GM21360 (cell line): Measurements from ENCODE around the gene HYDIN.
"Not testable (repeated sequence)": the region's sequence is repeated elsewhere in the genome, so short reads cannot be mapped to it uniquely, and the experiment has no call there.

Source experiments
- ATAC-seq: cut with Tn5 transposase; IDR thresholded peaks from one replicate; pipeline ENCODE4 v1.9.1; 2021; ENCODE audit warnings: mild to moderate bottlenecking, moderate library complexity; ENCODE audit not compliant: unreplicated experiment

Gene HYDIN

DNA sequence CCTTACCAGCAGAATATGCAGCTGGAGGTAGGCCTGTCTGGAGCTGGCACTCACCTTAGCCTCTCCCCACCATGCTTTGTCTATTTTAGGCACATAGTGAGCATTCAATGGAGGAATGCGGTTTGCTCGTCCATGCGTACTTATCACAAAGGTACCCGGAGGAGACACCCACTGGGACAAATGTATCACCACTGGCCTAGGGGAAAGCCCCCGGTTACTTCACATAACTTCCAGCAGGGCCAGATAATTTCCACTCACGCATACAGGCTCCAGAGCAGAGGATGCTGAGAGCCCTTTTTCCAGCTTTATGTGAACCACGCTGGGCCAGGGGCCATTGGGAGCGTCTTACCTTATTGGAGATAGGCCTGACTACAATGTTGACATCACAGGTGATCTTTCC is 348.2 kb downstream of the HYDIN start:
- not testable (repeated sequence) for ATAC-seq

DNA sequence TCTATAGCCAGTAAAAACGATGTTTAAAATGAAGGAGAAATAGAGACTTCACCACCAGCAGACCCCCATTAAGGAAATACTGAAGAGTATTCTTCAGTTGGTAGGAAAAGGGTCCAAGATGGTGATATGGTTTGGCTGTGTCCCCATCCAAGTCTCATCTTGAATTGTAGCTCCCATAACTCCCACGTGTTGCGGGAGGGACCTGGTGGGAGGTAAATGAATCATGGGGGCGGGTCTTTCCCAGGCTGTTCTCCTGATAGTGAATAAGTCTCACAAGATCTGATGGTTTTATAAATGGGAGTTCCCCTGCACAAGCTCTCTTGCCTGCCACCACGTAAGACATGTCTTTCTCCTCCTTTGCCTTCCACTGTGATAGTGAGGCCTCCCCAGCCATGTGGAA is 352.6 kb downstream of the HYDIN start:
- ATAC-seq: not testable (repeated sequence)

DNA sequence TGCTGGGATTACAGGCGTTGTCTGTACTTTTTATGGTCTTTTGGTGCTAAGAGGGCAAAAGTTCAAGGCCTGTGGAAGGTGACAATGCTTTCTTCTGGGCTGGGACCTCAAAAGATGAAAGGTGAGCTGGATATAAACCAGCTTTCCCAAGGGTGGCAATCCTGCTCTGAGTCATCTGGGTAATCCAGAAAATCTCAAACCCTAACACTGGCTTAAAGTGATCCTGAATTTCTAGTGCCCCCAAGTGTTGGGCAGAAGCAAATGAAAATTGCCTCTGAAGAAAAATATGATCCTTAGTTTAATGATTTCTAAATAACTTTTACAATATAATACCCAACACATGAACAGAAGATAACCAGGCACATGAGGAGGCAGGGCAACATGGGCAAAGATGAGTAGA is 354.1 kb downstream of the HYDIN start:
- not testable (repeated sequence) for ATAC-seq

DNA sequence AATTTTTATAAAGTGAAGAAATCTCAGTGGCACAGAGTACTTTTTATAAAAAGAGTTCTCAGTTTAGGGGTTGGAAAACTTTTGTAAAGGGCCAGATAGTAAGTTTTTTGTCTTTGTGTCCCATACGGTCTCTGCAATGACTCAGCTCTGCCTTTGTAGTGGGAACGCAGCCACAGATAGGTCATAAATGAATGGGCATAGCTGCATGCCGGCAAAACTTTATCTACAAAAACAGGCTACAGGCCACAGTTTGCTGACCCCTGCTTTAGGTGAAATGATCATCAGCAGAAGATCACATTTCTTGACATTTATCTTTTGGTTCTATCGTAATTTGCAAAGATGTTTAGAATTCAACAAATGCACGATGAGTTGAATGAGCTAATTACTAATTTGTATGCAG is 365.8 kb downstream of the HYDIN start:
- not testable (repeated sequence) for ATAC-seq

DNA sequence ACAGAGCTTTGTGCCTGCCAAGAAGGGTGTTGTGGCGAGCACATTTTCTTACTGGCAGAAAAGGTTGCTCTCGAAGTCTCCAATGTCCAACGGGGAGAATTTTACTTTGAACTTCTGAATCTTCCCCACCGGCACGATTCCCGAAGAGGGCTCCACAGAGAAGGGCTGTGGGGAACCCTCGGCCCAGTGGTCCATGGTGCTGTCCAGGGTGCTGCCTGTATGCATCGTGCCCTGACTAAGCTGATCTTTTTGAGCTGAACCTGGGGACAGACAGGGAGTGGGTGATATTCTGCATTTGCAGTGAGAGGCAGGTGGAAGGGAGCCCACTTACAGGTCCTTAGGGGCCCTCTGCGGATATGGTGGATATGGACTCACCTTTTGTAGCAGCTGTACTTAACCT is 368.5 kb downstream of the HYDIN start:
- ATAC-seq: not testable (repeated sequence)

GRCh38 chr16:70851299-70851698 is 379.2 kb downstream of the HYDIN start:
- not testable (repeated sequence) for ATAC-seq

DNA sequence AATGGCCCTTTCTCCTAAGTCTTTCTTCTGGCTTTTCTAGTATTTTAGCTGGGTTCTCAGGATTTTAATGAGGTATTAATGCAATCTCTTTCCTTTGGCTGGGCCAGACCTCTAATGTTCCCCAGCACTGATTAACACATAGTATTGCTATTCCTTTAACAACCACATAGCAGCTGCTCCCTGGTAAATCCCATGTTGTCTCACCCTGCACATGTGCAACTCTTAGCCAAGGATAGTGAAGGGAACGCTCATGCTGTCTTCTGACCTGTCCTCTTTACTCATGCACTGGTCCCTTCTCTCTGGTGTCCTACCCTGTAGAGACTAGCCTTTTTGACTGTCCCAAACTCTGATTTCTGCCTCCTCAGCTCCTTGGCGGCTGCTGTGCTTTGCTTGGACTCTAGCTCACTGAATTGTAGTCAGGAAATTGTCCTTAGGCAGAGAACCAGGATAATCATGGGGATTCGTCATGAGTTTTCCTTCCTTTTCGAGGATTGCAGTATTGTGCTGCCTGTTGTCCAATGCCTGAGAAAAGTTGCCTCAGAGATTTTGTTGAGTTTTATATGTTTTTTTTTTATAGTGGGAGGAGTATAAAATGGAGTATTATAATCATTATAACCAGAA is 406.9 kb downstream of the HYDIN start:
- not testable (repeated sequence) for ATAC-seq

DNA sequence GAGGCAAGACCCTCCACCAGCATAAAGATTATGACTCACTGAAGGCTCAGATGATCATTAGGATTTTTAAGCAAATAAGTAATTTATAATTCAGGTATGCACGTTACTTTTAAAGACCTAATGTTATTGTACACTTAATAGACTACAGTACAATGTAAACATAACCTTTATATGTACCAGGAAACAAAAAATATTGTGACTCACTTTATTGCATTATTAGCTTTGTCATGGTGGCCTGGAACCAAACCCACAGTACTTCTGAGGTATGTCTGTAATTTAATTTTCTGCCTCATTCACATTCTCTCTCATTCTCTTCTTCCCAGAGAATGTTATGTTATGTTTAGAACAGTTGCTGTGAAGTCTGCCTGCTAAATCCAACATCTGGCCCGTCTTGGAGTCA is 407.8 kb downstream of the HYDIN start:
- ATAC-seq: not testable (repeated sequence)

DNA sequence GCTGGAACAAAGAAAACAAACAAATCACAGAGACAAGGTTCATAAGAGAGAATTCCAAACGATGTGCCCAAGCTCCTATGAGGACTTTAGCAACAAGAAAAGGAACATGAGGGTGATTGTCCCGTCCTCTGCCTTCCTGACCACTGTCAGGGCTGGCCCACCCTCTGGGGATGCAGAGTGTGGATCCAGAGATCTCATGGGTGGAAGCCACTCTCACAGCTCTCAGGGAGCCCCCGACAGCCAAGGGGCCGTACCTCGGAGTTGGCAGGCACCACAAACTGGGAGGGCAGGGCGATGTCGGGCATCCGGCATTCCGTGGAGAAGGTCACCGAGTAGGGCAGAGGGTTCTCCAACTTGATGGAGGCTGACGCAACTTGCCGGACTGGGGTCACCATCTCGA is 412.4 kb downstream of the HYDIN start:
- not testable (repeated sequence) for ATAC-seq

- peak; percentile 68 for ATAC-seq
Observed at GRCh38 chr16:70809392-70810060, 421.0 kb downstream of the HYDIN start.

GRCh38 chr16:70808371-70808770 is 422.2 kb downstream of the HYDIN start:
- no peak for ATAC-seq

DNA sequence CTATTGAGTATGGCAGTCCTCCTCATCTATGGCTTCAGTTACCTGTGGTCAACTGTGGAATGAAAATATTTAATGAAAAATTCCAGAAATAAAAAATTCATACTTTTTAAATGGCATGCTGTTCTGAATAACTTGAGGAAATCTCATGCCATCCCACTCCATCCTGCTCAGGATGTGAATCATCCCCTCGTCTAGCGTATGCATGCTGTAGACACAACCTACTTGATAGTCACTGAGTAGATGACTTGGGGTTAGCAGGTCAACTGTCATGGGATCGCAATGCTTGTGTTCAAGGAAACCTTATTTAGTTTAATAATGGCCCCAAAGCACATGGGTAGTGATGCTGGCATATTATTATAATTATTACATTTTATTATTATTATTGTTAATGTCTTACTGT is 424.7 kb downstream of the HYDIN start:
- no peak for ATAC-seq

GRCh38 chr16:70805380-70805779 is 425.1 kb downstream of the HYDIN start:
- no peak for ATAC-seq

DNA sequence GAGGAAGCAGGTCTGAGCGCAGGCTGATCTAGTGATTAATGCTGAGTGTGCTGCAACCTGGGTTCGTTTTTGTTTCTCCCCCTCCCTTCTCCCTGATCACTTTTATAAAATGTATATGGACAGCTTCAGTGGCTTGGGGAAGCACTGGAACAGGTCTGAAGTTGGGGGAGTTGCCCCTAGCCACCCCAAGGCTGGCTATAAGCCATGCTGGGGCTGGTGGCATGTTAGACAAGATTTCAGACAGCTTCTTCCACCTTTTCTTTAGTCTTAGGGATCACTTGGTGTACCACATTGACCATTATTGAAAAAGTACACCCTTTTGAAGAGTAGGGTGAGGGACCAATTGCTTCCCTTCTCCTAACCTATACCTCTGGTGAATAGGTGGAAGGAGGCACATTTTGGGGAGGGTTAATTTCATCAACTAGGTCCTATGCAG is 425.8 kb downstream of the HYDIN start:
- ATAC-seq: no peak

- no peak for ATAC-seq
Observed at GRCh38 chr16:70804153-70804733, 426.3 kb downstream of the HYDIN start.

DNA sequence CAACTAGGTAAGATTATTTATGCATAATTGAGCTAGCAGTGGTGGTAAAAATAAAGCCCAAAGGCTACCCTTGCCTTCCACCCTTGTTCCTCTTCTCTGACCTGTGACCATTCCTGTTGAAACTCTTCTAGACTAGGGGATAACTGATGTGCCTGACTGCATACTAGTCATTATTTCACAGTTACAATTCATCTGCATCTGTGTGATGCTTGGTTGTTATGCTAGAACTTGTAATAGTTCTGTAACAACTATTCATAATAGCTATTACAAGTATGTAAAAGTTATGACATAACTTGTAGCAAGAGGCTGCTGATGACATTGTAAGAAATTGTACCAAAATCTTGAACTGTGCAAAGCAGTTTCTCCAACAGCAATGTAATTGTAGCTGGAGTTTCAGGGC is 427.2 kb downstream of the HYDIN start:
- no peak for ATAC-seq

GRCh38 chr16:70801611-70802010 is 428.9 kb downstream of the HYDIN start:
- no peak for ATAC-seq

- ATAC-seq: peak; percentile 96
Observed at GRCh38 chr16:70800781-70801480, 429.6 kb downstream of the HYDIN start, which contains the start of gene VAC14. Gene VAC14, minus strand, starts transcription at chr16:70801158. Its CDS starts 258 bp downstream, at chr16:70800900.

DNA sequence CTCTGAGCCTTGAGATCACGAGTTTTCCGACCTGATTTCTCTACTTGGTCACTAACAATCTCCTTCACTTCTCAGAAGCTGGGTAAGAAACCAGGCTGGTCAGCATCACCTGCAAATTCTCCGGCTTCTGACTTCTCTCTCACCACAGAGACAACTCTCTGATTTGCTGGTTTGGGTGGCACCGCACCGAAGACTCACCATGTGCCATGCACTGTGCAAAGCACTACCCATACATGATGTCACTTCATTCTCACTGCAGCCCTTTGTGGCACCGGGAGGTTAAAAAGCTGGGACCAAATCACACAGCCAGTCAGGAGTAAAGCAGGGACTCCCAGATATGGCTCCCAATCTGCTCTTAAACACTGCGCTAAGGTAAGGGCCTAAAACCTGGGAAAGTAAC is 430.2 kb downstream of the HYDIN start:
- no peak for ATAC-seq

GRCh38 chr16:70796301-70796700 is 434.2 kb downstream of the HYDIN start:
- ATAC-seq: no peak

DNA sequence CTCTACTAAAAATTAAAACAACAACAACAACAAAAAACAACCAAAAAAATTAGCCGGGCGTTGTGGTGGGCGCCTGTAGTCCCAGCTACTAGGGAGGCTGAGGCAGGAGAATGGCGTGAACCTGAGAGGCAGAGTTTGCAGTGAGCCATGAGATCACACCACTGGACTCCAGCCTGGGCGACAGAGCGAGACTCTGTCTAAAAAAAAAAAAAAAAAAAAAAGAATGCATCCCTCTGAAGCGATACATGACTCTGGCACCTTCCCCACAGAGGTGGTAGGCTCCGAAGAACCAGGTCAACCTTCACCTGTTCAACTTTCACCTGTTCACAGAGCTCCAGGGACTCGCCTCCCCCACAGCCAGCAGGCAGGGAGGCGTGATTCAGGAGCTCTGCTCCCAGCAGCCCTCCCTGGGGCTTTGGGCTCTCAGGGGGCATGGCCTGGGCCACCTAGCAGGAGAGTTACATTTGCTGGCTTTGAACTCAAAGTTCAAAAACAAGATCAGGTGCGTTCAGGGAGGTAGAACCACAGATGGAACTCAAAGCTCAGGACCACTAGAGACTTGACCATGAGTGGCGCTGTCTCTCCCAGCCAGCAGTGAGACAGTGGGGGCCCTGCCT is 435.1 kb downstream of the HYDIN start:
- ATAC-seq: no peak
